RPMI7951 (cell line): ENCODE data around the gene ATM. TPM values are rescaled to one million over a fixed set of nuclear protein-coding genes. Genes with fewer than 3 reads are reported as not detected.
A peak's percentile ranks its signal among the peaks of the same experiment; 100 is the strongest.

Experiments used
- DNase-seq: peaks from one replicate; pipeline ENCODE4 v3.0.0-alpha.2; 2012; ENCODE audit warnings: low read depth
- total RNA-seq: library from RNA; depleted of rRNA; stranded (reverse); fragments of >200 nt; shearing (Covaris generic); gene quantifications from 2 replicates; pipeline ENCODE4 v1.2.3, GENCODE V29; 2014; rRNA removed

ATM gene, protein sequence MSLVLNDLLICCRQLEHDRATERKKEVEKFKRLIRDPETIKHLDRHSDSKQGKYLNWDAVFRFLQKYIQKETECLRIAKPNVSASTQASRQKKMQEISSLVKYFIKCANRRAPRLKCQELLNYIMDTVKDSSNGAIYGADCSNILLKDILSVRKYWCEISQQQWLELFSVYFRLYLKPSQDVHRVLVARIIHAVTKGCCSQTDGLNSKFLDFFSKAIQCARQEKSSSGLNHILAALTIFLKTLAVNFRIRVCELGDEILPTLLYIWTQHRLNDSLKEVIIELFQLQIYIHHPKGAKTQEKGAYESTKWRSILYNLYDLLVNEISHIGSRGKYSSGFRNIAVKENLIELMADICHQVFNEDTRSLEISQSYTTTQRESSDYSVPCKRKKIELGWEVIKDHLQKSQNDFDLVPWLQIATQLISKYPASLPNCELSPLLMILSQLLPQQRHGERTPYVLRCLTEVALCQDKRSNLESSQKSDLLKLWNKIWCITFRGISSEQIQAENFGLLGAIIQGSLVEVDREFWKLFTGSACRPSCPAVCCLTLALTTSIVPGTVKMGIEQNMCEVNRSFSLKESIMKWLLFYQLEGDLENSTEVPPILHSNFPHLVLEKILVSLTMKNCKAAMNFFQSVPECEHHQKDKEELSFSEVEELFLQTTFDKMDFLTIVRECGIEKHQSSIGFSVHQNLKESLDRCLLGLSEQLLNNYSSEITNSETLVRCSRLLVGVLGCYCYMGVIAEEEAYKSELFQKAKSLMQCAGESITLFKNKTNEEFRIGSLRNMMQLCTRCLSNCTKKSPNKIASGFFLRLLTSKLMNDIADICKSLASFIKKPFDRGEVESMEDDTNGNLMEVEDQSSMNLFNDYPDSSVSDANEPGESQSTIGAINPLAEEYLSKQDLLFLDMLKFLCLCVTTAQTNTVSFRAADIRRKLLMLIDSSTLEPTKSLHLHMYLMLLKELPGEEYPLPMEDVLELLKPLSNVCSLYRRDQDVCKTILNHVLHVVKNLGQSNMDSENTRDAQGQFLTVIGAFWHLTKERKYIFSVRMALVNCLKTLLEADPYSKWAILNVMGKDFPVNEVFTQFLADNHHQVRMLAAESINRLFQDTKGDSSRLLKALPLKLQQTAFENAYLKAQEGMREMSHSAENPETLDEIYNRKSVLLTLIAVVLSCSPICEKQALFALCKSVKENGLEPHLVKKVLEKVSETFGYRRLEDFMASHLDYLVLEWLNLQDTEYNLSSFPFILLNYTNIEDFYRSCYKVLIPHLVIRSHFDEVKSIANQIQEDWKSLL (N-terminal part only)
- 66.4 and 67.1 TPM in 2 replicates for total RNA-seq

DNA sequence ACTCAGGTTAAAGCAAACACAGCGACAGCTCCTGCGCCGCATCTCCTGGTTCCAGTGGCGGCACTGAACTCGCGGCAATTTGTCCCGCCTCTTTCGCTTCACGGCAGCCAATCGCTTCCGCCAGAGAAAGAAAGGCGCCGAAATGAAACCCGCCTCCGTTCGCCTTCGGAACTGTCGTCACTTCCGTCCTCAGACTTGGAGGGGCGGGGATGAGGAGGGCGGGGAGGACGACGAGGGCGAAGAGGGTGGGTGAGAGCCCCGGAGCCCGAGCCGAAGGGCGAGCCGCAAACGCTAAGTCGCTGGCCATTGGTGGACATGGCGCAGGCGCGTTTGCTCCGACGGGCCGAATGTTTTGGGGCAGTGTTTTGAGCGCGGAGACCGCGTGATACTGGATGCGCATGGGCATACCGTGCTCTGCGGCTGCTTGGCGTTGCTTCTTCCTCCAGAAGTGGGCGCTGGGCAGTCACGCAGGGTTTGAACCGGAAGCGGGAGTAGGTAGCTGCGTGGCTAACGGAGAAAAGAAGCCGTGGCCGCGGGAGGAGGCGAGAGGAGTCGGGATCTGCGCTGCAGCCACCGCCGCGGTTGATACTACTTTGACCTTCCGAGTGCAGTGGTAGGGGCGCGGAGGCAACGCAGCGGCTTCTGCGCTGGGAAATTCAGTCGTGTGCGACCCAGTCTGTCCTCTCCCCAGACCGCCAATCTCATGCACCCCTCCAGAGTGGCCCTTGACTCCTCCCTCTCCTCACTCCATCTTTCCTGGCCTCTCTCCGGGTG lies at the start of gene ATM, which contains the start of gene NPAT:
ATM (plus strand) TSS at position 494 of the 774 bp plus-strand sequence. CDS start 4,558 bp downstream, outside the sequence.
NPAT (minus strand) TSS at position 65 of the 774 bp plus-strand sequence. CDS start 102 bp downstream, outside the sequence.
- DNase-seq, result peak; percentile 98

DNA sequence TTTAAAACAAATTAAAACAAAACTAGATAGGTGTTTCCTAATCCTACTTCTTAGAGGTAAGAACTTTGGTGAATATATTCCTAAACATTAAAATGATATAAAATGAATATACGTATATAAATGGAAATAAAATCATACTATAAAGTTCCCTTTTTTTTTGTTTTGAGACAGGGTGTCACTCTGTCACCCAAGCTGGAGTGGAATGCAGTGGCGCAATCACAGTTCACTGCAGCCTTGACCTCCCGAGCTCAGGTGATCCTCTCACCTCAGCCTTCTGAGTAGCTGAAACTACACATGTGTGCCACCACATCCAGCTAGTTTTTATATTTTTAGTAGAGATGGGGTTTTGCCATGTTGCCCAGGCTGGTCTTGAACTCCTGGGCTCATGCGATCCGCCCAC lies 45.3 kb upstream of the ATM start:
- no peak for DNase-seq

DNA sequence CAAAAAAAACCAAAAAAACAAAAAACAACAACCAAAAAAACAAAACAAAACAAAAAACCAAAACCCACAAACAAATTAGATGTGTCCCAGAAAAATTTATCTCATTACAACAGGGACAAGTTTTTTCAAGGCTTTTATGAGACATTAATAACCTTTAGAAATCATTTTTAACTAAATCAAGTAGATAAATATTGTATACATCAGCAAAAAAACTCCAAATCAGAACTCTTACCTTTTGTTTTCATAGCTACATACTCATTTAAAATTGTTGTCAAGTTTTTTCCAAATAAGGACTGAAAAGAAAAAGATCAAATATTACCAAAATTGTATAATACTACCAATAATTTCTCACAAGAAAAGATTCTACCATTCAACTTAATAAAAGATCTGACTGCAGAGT lies 29.1 kb upstream of the ATM start:
- DNase-seq, result no peak

DNA sequence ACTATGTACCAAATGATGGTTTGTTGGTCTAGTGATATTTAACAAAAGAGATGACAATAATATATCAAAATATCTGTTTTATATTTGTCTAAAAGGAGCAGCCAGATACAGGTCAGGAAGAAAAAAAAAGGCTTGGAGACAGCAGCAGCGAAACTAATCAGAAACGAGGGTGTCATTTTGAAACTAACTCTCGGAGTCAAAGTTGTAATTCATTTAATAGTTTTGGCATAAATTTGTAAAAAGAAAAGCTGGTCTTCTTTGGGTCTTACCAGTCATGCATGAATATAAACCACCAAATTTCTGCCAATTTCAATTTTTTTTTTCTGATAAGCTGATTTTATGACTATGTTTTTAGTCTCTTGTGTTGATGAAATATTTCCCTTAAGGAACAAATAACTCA lies 26.0 kb upstream of the ATM start:
- DNase-seq, result no peak

DNA sequence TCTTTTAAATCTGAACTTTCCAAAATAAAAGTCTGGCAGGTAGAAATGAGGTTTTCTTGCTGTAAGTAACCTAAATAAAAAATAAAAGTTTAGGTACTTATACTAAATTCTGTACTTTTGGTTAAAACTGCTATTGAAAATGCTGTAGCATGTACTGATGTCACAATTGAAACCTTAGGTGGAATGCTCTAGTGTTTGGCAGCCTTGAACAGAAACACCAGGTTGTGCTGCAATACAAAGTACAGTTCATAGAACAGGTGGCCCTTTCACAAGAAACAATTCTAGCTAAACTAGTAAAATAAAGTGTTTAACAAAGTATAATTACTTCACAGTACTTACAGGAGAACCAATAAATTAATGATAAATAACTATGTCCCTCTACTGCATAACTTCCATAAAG lies 25.5 kb upstream of the ATM start:
- no peak for DNase-seq

DNA sequence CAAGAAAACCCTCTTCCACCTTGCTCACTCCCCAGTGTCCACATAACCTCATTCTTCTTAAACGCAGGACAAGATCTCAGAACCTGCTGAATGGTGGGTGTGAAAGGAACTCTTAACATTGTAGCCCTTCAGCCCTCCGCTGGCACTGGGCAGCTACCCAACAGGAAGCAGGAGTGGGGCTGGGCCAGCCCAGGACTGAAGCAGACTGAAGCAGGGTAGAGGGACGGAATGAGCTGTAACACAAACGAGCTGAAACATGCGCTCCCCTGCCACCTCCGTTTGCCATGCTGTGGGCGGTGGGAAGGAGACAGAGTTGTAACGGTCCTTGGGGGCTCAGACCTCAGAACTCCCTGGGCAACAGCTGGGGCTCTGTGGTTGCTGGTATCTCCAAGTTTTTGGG lies 24.0 kb upstream of the ATM start:
- DNase-seq, result peak; percentile 35

DNA sequence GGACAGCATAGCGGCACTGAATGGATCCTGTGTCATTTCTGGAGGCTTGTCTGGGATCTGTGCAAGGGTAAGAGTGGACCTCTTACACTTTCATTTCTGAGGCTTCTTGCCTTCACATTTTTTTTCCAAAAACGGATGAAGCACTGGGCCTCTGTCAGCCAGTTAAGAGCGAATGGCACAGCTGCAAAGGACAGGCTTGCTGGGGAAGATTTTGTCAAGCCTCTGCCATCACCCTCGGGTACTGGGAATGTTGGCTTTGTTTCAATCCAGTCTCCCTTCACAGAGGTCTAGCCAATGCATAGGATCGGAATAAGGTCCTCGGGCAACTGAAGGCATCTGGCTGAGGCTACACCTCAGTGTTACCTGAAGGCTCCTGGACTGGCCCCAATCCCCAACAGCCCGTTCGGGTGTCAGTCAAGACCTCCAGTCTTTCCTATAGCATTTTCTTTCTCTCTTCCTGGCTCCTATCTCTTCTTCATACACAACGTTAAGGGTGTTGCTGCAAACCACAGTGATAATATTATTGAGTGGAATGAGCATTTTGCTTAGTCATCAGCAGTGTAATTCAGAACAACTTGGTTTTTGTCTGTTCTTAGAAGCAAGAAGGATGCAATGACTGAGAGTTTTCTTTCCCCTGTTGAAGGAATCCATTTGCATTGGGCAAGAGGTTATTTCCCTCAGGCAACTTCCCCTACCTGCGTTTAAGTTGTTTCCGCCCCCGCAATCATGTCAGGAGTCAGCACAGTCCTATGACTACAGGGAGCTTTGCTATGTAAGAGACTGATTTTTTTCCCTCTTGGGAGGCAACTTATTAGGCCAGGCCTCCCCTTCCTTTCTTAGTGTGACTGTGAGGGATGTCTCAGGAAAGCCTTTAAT lies 23.2 kb upstream of the ATM start:
- DNase-seq, result peak; percentile 75

DNA sequence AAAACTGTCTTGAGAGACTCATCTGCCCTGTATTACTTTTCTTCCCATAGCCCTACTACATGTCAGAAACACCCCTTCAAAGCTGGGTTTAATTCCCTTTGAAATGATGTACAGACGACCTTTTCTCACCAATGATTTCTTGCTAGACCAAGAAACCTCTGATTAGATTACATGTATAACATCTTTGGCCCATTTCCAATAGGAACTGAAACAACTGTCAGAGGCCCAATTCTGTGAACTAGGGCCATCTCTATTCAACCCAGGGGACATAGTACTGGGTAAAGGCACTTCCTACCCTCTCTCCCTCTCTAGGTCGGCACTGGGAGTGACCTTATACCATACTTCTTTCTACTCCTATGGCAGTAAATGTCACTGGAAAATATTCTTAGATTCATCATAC lies 19.8 kb upstream of the ATM start:
- no peak for DNase-seq

DNA sequence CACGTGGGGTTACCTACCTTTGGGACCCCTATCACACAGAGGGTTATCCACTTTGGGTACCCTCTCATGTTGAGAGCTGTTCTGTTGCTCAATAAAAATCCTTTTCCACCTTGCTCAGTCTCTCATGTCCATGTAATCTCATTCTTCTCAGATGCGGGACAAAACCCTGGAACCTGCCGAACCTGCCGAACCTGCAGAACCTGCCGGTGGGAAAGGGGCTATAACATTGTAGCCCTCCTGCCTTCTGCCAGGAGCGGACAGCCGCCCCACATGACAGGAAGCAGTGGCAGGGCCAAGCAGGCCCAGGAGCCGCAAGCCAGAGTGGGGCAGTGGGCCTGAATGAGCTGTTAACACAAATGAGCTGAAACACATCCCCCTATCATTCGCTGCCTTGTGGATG lies 18.5 kb upstream of the ATM start:
- no peak for DNase-seq

DNA sequence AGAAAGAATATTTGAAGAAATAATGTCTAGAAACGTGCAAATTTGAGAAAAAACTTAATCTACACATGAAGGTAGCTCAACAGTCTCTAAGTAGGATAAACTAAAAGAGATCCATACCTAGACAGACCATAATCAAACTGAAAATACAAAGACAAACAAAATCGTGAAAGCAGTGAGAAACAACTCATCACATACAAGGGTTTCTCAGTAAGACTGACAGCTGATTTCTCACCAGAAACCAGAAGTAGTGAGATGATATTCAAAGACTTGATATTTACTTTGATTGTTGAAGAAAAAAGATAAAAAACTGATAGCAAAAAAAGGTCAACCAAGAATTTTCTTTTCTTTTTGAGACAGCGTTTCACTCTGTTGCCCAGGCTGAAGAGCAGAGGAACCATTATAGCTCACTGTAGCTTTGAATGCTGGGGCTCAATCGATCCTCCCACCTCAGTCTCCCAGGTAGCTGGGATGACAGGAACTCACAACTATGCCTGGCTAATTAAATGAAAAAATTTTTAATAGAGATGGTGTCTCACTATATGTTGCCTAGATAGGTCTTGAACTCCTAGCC lies 17.9 kb upstream of the ATM start:
- no peak for DNase-seq

DNA sequence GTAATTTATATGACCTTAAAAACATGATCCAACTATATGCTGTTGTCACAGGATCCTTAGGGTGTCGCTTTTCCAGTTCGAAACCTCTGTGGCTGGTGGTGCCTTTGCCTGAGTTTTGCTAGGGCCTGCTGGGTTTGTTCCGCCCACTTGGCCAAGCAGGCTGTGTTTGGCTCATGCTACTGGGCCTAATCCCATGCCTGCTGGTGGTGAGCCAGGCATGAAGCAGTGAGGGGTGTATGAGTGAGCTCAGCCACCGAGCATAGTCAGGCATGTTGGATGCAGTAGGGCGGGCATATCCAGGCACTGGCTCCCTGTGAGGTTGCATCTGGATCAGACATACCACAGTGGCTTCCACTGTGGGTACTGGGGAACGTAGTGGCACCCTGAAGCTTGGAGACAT lies 16.7 kb upstream of the ATM start:
- no peak for DNase-seq

DNA sequence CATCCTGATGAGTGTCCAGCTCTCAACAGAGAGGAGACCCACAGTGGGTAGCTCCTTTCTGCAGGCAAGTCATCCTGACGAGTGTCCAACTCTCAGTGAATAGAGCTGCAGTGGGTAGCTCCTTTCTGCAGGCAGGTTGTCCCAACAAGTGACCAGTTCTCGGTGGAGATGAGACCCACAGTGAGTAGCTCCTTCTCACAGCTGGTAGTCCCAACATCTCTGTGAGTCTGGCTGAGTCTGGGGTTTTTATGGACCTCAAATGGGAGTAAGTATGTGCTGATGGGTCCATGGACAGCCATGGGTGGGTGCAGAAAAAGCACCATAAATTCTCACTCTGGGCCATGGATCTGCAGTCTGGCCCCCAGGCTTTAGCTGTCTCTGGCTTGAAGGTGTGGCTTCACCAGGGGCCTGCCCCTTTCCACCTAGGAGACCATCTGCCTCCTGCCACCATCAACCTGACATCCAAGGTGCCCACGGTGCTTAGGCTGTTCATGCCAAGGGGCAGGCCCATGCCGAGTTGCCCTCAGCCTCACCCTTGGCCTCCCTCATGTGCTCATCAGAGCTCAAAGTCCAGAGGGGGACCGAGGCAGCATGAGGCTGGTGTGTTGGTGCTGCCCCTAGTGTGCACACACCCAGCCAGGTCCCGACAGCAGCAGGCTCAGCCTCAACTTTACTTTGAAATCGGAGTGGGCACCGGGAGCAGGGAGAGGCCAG lies 15.7 kb upstream of the ATM start:
- no peak for DNase-seq

DNA sequence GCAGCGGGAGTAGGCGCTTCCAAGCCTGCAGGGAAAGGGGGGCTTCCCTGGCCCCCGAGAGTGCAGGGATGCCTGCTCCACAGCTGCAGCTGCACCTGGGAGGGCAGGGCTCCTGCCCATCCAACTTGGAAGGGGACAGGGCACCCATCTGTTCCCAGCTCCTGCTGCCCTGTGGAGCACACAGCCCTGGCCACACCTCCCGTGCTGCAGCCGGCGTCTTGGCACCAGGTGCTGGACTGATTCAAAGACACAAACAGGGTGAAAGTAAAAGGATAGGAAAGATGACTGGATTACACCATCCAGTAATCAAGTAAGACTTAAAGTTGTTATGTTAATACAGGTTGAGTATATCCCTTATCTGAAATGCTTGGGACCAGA lies 15.2 kb upstream of the ATM start:
- DNase-seq, result no peak

DNA sequence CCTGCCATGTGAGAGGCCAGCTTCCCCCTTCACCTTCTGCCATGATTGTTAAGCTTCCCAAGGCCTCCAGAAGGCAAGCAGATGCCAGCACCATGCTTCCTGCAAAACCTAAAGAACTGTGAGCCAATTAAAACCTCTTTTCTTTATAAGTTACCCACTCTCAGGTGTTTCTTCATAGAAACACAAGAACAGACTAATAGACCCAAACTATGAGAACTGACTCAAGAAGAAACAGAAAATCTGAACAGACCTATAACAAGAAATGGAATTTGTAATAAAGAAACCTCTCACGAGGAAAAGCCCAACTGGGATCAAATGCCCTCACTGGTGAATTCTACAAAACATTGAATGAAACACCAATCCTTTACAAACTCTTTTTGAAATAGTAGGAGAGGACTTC lies 12.4 kb upstream of the ATM start:
- no peak for DNase-seq

DNA sequence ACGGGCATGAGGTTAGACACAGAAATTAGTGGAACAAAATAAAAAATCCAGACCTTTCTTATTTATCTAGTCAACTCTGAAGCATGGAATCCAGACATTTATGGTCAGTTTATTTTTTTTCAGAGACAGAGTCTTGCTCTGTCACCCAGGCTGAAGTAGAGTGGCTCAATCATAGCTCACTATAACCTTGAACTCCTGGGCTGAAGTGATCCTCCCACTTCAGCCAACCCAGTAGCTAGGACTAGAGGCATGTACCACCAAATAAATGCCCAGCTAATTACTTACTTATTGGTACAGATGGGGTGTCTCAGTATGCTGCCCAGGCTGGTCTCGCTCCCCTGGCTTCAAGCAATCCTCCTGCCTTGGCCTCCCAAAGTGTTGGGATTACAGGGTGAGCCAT lies 9.1 kb upstream of the ATM start:
- no peak for DNase-seq

DNA sequence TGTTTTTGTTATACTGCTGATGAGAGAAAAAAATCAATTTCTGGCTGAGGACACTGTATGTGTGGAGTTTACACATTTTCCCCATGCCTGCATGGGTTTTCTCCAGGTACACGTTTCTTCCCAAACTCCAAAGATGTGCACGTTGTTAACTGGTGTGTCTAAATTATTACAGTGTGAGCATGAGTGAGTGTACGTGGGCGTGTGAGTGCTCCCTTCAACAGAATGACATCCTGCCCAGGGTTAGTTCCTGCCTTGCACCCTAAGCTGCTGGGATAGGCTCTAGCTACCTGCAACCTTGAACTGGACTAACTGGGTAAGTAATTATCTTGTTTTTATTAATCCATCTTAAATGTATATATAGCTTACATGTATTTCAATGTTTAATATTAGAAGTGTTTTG lies 5.9 kb upstream of the ATM start:
- DNase-seq, result no peak

DNA sequence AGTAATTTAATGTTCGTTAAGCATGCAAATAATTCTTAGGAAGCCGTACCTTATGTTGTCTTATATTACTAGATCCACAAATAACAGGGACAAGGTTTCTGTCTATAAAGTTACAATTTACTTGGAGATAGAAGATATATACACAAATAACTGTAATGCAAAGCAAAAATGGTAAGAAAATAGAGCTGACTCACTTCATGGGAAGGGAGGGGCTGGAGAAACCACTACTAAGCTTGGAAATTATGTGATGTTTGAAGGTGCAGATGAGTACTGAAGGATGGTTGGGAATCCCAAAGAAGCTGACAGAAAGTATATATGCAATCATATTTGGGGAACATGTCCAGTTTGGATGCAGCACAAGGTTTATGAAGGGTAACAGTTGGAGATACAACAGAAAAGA lies 4.4 kb upstream of the ATM start:
- DNase-seq, result no peak

DNA sequence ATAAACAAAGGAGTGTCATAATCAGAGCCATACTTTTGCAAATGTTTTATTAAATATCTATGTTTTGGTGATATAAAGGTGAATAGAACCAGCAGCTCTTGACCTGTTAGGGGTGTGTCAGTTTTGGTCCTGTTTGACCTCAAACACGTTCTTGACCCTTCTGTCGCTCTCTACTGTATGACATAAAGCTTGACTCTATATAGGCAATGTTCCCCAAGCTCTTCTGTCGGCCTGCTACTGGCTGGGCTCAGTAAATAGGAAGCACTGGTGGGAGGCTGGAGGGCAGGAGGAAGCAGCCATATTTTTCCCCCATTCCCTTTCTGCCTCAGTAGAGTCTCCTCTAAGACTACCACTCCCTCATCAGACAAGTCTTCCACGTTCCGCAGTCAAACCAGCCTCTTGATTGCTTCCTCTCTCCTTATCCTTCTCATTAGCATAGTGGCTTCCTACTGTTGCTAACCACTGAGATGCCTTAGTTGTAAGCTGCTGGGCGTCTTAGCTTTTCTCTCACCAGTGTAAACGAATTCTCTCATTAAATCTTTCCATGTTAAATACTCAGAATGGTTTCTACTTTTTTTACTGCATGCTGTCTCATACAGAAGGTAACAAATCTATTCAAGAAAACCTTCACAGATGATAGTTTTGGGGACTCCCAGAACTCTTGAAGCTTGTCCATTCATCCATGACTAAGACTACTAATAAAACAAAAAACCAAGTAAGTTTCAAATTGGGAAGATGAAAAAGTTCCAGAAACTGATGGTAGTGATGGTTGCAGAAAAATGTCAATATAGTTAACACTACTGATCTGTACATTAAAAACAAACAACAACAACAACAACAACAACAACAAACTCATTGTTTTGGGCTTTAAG lies 3.7 kb upstream of the ATM start:
- no peak for DNase-seq
